ENCODE measurements around the gene SAP30BP. TPM values are rescaled to one million over a fixed set of nuclear protein-coding genes. Genes with fewer than 3 reads are reported as not detected.

Gene SAP30BP
- total and polyA plus RNA-seq, 2 experiments from 2014 or later: 44.9 to 97.9 TPM

GRCh38 chr17:75701288-75701687, 34.1 kb downstream of the SAP30BP start:
- no peak overlapping the region for H3K27ac Mint-ChIP-seq
- no peak for DNase-seq (ENCODE audit: low spot score)
- peaks cover 5% of the 10 kb centered on the region for H3K27me3 Mint-ChIP-seq (ENCODE audit: insufficient read depth, low read depth, poor library complexity)
- H3K36me3 Mint-ChIP-seq (ENCODE audit: low read depth): peaks cover 54% of the 10 kb centered on the region
- no peaks in the 10 kb centered on the region for H3K4me1 ChIP-seq (ENCODE audit: insufficient read depth)
- H3F3A ChIP-seq (replicated peaks; ENCODE audit: low read depth): no peaks in the 10 kb centered on the region
- no peaks in the 10 kb centered on the region for H3K4me1 Mint-ChIP-seq
- no peaks in the 10 kb centered on the region for H3K27me3 ChIP-seq (ENCODE audit: insufficient read depth)
- no peak for ATAC-seq
- H3K36me3 ChIP-seq (ENCODE audit: insufficient read depth): peaks cover 19% of the 10 kb centered on the region
- no peaks in the 10 kb centered on the region for H3K9me3 Mint-ChIP-seq
- no peak for TF ChIP-seq CTCF (conservative IDR thresholded peaks at IDR 0.05; ENCODE audit: low read depth in 2 of 2)
- no peak for TF ChIP-seq JUNB (IDR thresholded peaks at IDR 0.05; ENCODE audit: unreplicated experiment)
- no peak for TF ChIP-seq EZH2phosphoT487 (IDR thresholded peaks at IDR 0.05; ENCODE audit: unreplicated experiment)
- TF ChIP-seq ZNF331 (CRISPR knock-in tag; IDR thresholded peaks at IDR 0.05; ENCODE audit: low read depth): no peak
- TF ChIP-seq, protein P1, sequence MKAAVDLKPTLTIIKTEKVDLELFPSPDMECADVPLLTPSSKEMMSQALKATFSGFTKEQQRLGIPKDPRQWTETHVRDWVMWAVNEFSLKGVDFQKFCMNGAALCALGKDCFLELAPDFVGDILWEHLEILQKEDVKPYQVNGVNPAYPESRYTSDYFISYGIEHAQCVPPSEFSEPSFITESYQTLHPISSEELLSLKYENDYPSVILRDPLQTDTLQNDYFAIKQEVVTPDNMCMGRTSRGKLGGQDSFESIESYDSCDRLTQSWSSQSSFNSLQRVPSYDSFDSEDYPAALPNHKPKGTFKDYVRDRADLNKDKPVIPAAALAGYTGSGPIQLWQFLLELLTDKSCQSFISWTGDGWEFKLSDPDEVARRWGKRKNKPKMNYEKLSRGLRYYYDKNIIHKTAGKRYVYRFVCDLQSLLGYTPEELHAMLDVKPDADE (IDR thresholded peaks at IDR 0.05): no peak
- TF ChIP-seq STAT1 (IDR thresholded peaks at IDR 0.05; ENCODE audit: unreplicated experiment): no peak
- no peak overlapping the region for H3K27ac ChIP-seq (ENCODE audit: low read depth)
- H3K9me2 ChIP-seq (ENCODE audit: insufficient read depth): no peaks in the 10 kb centered on the region
- H3K4me2 ChIP-seq: no peak overlapping the region
- H2AFZ ChIP-seq: no peak overlapping the region
- no peaks in the 10 kb centered on the region for H3K79me2 ChIP-seq (replicated peaks; ENCODE audit: insufficient read depth)
- H3K4me3 Mint-ChIP-seq: no peak overlapping the region
- H3K4me3 ChIP-seq: no peak overlapping the region
- H4K20me1 ChIP-seq (replicated peaks; ENCODE audit: insufficient read depth): peaks cover 3% of the 10 kb centered on the region; the same call in 1 of the 2 replicates

DNA sequence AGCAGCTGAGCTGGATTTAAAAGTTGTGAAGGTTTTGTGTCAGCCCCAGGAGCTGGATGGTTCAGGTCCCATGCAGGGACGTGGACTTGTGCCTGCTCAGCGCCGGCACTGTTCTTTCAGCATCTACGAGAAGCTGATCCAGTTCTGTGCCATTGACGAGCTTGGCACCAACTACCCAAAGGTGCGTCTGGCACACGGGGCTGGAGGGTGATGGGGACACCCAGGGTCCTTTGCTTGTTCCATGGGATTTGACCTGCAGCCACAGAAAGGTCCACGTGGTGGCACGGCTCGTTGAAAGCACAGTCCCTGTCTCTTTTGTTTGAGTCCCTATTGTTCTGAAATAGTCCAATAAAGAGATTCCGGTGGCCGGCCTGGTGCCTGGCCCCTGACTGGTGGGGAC, 36.1 kb downstream of the SAP30BP start:
- Histone ChIP-seq H4K20me1 (replicated peaks; ENCODE audit: insufficient read depth) (peaks cover 3% of the 10 kb centered on the region; the same call in 1 of the 2 replicates), H3F3A (replicated peaks; ENCODE audit: low read depth) (no peaks in the 10 kb centered on the region), H3K79me2 (replicated peaks; ENCODE audit: insufficient read depth) (no peaks in the 10 kb centered on the region), H2AFZ (no peak overlapping the region), H3K9me2 (ENCODE audit: insufficient read depth) (no peaks in the 10 kb centered on the region), H3K27ac (ENCODE audit: low read depth) (no peak overlapping the region), H3K36me3 (ENCODE audit: insufficient read depth) (peaks cover 23% of the 10 kb centered on the region), H3K4me2 (no peak overlapping the region), H3K4me3 (no peak overlapping the region), H3K4me1 (ENCODE audit: insufficient read depth) (no peaks in the 10 kb centered on the region), H3K27me3 (ENCODE audit: insufficient read depth) (no peaks in the 10 kb centered on the region)
- no peak overlapping the region for H3K27ac Mint-ChIP-seq
- no peak for ATAC-seq
- DNase-seq (ENCODE audit: low spot score): no peak
- H3K4me1 Mint-ChIP-seq: no peaks in the 10 kb centered on the region
- peaks cover 63% of the 10 kb centered on the region for H3K36me3 Mint-ChIP-seq (ENCODE audit: low read depth)
- no peak overlapping the region for H3K4me3 Mint-ChIP-seq
- peaks cover 11% of the 10 kb centered on the region for H3K27me3 Mint-ChIP-seq (ENCODE audit: insufficient read depth, low read depth, poor library complexity)
- no peaks in the 10 kb centered on the region for H3K9me3 Mint-ChIP-seq
- TF ChIP-seq POLR2AphosphoS5 (IDR thresholded peaks at IDR 0.05; ENCODE audit: low read depth): no peak
- no peak for TF ChIP-seq STAT1 (IDR thresholded peaks at IDR 0.05; ENCODE audit: unreplicated experiment)
- no peak for TF ChIP-seq ZNF331 (CRISPR knock-in tag; IDR thresholded peaks at IDR 0.05; ENCODE audit: low read depth)
- TF ChIP-seq CTCF (conservative IDR thresholded peaks at IDR 0.05; ENCODE audit: low read depth in 2 of 2): no peak
- no peak for TF ChIP-seq JUNB (IDR thresholded peaks at IDR 0.05; ENCODE audit: unreplicated experiment)
- no peak for TF ChIP-seq EZH2phosphoT487 (IDR thresholded peaks at IDR 0.05; ENCODE audit: unreplicated experiment)
- TF ChIP-seq, protein P2, sequence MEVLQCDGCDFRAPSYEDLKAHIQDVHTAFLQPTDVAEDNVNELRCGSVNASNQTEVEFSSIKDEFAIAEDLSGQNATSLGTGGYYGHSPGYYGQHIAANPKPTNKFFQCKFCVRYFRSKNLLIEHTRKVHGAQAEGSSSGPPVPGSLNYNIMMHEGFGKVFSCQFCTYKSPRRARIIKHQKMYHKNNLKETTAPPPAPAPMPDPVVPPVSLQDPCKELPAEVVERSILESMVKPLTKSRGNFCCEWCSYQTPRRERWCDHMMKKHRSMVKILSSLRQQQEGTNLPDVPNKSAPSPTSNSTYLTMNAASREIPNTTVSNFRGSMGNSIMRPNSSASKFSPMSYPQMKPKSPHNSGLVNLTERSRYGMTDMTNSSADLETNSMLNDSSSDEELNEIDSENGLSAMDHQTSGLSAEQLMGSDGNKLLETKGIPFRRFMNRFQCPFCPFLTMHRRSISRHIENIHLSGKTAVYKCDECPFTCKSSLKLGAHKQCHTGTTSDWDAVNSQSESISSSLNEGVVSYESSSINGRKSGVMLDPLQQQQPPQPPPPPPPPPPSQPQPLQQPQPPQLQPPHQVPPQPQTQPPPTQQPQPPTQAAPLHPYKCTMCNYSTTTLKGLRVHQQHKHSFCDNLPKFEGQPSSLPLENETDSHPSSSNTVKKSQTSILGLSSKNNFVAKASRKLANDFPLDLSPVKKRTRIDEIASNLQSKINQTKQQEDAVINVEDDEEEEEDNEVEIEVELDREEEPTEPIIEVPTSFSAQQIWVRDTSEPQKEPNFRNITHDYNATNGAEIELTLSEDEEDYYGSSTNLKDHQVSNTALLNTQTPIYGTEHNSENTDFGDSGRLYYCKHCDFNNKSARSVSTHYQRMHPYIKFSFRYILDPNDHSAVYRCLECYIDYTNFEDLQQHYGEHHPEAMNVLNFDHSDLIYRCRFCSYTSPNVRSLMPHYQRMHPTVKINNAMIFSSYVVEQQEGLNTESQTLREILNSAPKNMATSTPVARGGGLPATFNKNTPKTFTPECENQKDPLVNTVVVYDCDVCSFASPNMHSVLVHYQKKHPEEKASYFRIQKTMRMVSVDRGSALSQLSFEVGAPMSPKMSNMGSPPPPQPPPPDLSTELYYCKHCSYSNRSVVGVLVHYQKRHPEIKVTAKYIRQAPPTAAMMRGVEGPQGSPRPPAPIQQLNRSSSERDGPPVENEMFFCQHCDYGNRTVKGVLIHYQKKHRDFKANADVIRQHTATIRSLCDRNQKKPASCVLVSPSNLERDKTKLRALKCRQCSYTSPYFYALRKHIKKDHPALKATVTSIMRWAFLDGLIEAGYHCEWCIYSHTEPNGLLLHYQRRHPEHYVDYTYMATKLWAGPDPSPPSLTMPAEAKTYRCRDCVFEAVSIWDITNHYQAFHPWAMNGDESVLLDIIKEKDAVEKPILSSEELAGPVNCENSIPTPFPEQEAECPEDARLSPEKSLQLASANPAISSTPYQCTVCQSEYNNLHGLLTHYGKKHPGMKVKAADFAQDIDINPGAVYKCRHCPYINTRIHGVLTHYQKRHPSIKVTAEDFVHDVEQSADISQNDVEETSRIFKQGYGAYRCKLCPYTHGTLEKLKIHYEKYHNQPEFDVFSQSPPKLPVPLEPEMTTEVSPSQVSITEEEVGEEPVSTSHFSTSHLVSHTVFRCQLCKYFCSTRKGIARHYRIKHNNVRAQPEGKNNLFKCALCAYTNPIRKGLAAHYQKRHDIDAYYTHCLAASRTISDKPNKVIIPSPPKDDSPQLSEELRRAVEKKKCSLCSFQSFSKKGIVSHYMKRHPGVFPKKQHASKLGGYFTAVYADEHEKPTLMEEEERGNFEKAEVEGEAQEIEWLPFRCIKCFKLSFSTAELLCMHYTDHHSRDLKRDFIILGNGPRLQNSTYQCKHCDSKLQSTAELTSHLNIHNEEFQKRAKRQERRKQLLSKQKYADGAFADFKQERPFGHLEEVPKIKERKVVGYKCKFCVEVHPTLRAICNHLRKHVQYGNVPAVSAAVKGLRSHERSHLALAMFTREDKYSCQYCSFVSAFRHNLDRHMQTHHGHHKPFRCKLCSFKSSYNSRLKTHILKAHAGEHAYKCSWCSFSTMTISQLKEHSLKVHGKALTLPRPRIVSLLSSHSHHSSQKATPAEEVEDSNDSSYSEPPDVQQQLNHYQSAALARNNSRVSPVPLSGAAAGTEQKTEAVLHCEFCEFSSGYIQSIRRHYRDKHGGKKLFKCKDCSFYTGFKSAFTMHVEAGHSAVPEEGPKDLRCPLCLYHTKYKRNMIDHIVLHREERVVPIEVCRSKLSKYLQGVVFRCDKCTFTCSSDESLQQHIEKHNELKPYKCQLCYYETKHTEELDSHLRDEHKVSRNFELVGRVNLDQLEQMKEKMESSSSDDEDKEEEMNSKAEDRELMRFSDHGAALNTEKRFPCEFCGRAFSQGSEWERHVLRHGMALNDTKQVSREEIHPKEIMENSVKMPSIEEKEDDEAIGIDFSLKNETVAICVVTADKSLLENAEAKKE (CRISPR knock-in tag; IDR thresholded peaks at IDR 0.05): no peak
- TF ChIP-seq EZH2 (IDR thresholded peaks at IDR 0.05; ENCODE audit: low read depth, unreplicated experiment): no peak

All from GM23338 (cell line).